A549 treated with CORT108297 at 1 μM for 4 hours (cell line): ENCODE measurements around the gene BDP1. TPM values are rescaled to one million over a fixed set of nuclear protein-coding genes. Genes with fewer than 3 reads are reported as not detected.

Experiments
- total RNA-seq: library from RNA; stranded (reverse); fragments of 200-300 nt; extraction: Qiagen RNA extraction; gene quantifications from 5 replicates; pipeline ENCODE4 v1.2.3, GENCODE V29; 2022

BDP1 gene, protein sequence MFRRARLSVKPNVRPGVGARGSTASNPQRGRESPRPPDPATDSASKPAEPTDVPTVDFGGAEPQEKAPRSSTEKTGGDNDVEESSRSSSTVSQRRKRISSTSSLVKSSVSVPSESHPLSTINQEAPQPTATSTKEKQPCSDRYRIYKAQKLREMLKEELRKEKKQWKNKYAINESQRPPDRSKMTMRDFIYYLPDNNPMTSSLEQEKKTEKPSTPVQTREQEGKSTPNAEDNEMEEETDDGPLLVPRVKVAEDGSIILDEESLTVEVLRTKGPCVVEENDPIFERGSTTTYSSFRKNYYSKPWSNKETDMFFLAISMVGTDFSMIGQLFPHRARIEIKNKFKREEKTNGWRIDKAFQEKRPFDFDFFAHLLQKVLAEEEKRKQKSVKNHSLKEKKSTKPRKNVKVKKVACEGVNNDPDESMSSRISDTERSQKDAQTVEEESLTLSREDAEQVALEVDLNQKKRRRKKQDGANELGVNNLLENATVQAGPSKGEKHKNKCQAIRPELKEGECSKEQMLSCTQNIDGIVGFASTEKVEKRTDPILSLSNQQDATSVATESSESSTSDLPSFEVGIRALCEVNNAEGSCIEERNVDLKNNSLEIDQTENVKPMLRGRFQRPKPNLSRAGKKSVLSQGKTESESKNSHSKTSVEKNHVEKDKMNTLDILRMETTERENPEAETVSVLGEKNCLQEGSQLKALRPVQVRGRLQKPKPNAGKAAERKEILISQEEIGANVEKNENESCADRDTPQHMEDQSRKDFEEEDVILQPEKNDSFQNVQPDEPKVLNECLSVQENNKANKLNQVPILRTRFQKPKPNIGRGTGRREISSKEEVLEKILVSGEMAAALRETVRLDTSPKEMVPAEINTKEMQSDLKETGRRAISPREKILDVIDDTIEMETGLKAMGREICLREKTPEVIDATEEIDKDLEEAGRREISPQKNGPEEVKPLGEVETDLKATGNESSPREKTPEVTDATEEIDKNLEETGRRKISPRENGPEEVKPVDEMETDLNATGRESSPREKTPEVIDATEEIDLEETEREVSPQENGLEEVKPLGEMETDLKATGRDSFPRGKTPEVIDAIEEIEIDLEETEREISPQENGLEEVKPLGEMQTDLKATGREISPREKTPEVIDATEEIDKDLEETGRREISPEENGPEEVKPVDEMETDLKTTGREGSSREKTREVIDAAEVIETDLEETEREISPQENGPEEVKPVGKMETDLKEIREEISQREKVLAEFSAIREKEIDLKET (N-terminal part only)
- 8.4 to 12.0 TPM (median 9.9 TPM) in 5 replicates for total RNA-seq

DNA sequence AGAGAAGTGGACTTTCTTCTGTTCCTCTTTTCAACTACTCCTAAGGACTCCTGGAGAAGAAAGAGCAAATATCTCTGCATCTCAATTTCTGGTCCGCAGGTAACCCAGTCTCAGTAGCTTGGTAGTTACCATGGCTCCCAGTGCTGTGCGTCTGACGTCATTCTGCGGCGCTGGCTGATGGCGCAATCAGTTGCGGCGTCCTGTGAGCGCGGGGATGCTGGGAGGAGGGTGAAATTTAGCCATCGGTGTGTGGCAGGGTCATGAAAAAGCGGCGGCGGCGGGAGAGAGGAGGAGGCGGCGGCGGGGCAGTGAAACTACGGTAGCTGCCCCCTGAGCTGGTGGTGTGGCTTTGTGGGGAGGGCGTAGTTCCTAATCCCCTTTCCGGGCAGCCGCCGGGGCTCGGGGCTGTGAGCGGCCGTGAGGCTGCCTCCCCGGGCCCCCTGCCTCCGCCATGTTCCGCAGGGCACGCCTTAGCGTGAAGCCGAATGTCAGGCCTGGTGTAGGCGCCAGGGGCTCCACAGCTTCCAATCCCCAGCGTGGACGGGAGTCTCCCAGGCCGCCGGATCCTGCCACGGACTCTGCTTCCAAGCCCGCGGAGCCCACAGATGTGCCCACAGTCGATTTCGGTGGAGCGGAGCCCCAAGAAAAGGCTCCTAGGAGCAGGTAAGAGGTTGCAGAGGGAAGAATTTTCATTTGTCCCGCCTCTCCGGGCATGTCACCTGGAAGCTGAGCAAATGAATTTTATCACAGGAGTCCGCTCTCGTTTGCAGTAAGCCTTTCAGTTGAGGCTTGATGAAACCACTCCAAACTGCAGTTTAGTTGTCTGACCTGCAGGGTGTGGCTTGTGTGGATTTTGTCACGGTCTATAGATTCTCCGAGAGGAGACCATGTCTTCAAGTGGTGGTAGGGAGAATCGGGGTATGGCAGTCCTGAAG is at the start of gene BDP1:
BDP1 (plus strand) TSS at position 225 of the 935 bp plus-strand sequence; CDS start at position 452, 227 bp downstream.

DNA sequence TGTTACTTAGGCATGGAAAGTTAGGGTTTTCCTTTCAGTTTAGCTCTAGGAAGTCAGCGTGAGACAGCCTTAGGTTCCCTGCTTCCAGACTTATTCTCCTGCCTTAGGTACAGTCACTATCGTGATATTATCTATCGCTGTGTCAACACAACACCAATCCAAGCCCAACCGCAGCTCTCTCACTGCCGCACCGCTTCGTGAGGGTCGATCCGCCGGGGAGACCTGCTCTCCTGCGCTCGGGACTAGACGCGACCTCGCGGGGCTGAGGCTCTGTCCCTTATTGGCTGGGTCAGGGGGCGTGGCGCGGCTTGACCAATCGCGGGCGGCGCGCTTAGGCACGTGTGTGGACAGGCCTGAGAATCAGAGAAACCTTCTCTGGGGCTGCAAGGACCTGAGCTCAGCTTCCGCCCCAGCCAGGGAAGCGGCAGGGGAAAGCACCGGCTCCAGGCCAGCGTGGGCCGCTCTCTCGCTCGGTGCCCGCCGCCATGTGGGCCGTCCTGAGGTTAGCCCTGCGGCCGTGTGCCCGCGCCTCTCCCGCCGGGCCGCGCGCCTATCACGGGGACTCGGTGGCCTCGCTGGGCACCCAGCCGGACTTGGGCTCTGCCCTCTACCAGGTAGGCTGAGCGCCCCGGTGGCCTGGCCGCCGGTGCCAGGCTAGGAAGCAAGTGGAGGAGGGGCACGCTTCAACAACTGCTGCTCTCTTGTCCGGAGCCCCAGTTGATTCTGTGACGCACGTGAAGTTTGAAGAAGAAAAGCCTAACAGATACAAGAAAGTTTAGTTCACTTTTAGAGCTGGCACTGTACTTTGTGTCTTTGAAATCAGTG is 131.7 kb downstream of the BDP1 start, which contains the start of gene MCCC2:
MCCC2 (plus strand) TSS at position 400 of the 825 bp plus-strand sequence; CDS start at position 486, 86 bp downstream.

Other genes starting within 250 kb of the BDP1 start
- gene MCCC2, start 131.7 kb downstream of the BDP1 start, total RNA-seq: 38.0 to 45.4 TPM (median 41.3 TPM) in 5 replicates